Stimulated activated CD4-positive, alpha-beta T cell treated with anti-CD3 and anti-CD28 coated beads, Interleukin-2, amount 100 ng/mL, for 48 hours (primary cell): ENCODE data around the gene PSRC1.
"Not testable (repeated sequence)": the region's sequence is repeated elsewhere in the genome, so short reads cannot be mapped to it uniquely, and the experiment has no call there.

Source experiments
- DNase-seq, 2 donors: peaks; one replicate each; pipeline ENCODE4 v3.0.0-alpha.2; 2020

The PSRC1 gene

DNA sequence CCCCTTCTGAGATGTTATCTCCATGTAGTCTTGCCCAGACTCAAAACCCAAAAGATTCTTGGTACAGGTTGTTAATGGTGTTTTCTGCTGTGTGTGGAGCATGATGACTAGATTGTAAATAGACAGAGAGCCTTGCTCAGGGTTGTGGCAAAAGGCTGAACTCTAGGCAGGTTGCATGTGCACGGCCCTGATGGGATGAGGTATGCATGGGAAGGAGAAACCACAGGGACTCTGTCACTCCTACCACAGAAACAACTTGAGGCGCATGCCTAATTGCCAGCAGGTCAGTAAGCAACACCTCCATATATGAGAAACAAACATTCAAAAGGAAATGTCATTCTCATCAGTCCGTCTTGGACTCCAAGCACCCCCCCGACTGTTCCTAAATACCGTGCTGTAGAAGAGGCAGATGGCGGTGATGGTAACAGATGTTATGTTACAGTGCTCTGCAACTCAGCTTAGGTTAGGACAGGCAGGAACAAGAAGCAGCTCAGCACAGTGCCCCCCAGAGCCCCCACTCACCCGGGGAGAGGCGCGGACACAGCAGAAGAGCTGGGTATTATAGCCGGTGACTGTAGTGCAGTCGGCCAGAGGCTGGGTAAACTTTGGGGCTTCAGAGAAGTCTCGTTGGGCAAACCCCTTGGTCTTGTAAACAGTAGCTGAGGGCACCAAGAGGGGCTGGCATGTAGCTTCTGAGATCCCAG is 12.9 kb upstream of the PSRC1 start:
- DNase-seq = no peak

DNA sequence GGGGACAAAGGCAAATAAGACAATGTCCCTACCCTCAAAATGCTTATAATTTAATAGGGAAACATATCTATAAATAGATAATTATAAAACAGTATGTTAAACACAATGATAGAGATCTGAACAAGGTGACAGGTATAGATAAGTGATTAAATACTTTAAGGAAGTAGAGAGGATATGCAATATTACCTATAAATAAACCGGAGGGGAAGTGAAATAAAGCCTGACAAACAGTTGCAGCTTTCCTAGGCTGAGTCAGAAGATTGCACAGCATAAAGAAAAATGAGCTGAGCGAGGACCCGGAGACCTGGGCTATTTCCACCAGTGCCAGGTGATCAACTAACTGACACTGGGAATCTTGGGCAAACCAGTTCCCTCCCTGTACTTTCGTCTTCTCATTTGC is 11.5 kb upstream of the PSRC1 start:
- DNase-seq = no peak

GRCh38 chr1:109293026-109293425 is 10.1 kb upstream of the PSRC1 start:
- no peak for DNase-seq

DNA sequence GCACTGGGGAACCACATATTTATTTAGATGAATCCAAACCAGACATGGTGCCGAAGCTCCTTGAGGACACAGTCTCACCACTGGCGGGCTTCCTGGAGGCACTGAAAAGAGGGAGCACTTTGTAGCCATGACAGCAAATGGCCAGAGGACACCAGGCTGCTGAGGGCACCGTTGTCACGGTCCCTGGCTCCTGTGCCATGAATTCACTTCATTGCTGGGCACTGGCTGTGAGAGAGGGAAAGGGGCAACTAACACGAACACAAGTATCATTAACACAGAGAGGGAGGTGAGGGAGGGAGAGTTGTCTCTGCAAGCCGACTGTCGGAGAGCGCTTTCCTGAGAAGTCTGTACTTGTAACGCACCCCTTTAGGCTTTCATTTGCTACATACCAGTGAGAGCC is 9.4 kb upstream of the PSRC1 start:
- DNase-seq = no peak

DNA sequence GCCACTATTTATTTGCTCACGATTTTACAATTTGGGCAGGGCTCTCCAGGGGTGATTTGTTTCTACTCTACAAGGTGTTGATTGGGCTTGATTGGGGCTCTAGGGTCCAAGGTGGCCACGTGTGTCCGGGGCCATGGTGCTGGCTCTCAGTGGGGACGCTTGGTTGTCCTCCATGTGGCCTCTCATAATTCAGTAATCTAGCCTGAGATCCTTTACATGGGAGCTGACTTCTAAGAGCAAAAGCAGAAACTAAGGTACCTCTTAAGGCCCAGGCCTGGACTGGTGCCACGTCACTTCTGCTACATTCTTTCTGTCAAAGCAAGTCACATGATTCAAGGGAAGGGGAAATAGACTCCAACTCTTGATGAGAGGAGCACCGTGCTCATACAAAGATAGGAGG is 8.1 kb upstream of the PSRC1 start:
- no peak for DNase-seq

DNA sequence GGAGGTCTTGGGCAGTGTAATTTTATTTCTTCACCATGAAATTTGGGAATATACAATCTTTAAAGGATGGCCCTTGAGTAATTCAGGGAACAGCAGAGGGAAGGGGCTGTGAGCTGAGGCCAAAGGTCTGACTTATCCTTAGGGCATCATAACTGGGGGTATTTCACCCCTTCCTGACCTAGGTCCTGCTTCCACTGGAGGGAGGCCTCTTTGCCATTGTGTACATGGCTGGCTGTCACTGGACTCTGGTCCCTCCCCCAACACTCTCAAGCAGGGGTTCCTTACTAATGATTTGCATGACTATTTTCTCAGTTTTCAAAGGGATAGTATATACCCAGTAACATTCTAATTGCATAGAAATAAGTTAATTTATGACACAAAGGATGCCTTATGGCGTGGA is 7.2 kb upstream of the PSRC1 start:
- no peak for DNase-seq

- not testable (repeated sequence) for DNase-seq
Observed at GRCh38 chr1:109286762-109287161, 3.8 kb upstream of the PSRC1 start.

- no peak for DNase-seq
Observed at GRCh38 chr1:109283748-109284600, 1.0 kb upstream of the PSRC1 start.

- DNase-seq = no peak
Observed at GRCh38 chr1:109282497-109282951, 421 bp downstream of the PSRC1 start.

- DNase-seq = no peak
Observed at GRCh38 chr1:109281680-109282496, 1.1 kb downstream of the PSRC1 start.

- DNase-seq = no peak
Observed at GRCh38 chr1:109280862-109281261, 2.1 kb downstream of the PSRC1 start.

- no peak for DNase-seq
Observed at GRCh38 chr1:109279615-109280278, 3.2 kb downstream of the PSRC1 start.

GRCh38 chr1:109277434-109278204 is 5.3 kb downstream of the PSRC1 start:
- DNase-seq = peak; percentile 66 to 67

DNA sequence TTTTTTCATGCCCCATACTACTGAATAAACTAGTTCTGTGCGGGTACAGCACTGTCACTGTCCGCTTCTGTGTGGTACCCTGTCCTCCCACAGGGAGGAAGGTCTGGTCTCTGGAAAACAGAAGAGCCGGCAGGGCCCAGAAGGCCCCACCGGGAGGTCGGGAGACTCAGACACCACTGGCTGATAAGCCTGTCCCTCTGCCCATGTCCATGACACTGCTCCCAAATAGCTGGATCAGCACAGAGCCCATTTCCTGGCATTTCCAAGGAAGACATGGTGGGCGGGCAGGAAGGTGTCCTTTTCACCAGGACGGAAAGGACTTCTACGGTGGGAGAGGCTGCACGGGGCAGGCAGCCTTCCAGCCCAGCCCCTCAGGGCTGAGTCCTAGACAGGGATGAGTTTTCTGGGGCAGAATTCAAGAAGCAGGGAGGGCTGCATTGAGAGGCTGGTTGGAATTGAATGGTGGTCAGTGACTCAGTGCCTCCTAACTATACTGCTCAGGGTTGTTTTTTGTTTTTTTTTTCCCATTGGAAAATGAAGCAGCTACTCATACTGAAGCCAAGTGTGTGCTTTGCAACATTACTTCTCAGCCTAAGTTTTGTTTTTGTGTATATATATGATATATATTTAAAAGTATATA is 7.1 kb downstream of the PSRC1 start:
- no peak for DNase-seq

GRCh38 chr1:109274533-109275476 is 8.1 kb downstream of the PSRC1 start:
- DNase-seq = no peak

DNA sequence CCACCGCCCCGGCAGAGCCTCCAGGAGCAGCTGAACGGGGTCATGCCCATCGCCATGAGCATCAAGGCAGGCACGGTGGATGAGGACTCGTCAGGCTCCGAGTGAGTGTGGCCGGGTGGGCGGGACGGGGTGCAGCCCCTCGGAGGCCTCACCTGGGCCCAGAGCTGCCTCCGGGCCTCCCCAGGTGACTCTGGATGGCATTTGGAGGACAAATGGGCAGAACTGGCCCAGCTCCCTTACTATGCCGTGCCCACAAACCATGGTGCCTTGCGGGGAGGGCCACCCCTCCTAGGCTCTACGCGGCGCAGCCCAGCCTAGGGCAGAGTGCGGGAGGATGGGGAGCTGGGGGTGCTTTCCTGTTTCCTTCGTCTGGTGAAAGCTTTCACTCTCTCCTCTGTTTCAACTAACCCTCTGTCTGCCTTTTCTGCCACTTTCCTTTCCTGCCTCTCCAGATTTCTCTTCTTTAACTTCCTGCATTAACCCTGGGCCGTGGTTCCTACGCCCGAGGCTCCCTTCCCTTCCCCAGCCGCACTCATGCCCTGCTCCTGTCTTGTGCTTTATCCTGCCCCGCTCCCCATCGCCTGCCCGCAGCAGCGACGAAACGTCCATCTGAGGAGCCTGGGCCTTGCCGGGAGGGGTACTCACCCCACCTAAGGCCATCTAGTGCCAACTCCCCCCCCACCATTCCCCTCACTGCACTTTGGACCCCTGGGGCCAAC is 9.2 kb downstream of the PSRC1 start:
- DNase-seq = no peak

GRCh38 chr1:109272831-109273547 is 10.0 kb downstream of the PSRC1 start:
- DNase-seq = no peak

- DNase-seq = no peak
Observed at GRCh38 chr1:109272021-109272799, 10.7 kb downstream of the PSRC1 start.
